Measurements from ENCODE around the gene PCED1A. TPM values are rescaled to one million over a fixed set of nuclear protein-coding genes. Genes with fewer than 3 reads are reported as not detected.

PCED1A gene
- total and polyA plus RNA-seq, 2 of the 8 experiments (the other 6 are each of a cell fraction or from before 2014, with no cell fraction given) = 13.4 to 18.9 TPM

DNA sequence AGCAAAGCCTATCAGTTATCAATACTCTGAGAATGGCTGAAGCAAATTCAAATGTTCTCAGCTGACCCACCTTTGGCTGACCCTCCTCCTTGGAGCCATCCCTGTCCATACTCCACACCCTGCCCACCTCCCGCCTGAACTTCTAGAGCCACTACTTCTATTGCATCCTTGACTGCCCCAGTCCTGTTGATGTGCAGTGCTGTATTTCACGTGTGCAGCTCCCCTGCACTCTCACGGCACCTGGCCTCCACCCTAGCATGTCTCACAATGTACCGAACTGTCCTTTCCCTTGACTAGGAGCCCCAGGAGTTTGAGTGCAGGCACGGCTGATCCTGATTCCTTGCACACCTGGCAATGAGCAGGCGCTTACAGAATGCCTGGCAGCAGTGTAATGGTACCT is 47.0 kb downstream of the PCED1A start:
- Histone ChIP-seq H4K20me1 (replicated peaks in 1 of 2; ENCODE audit: control insufficient read depth in 1 of 2, insufficient read depth in 2 of 2, low read length in 2 of 2) (peaks cover 0 to 6% of the 10 kb centered on the region in 2 experiments), H3K9ac (replicated peaks in 1 of 4; ENCODE audit: extremely low read depth in 1 of 4, low read depth in 3 of 4, low read length in 3 of 4) (no peak overlapping the region), H2AFZ (ENCODE audit: low read length) (no peak overlapping the region), H3K4ac (replicated peaks; ENCODE audit: insufficient read length, low read depth, low read length) (no peak overlapping the region), H2BK120ac (replicated peaks; ENCODE audit: low read depth, low read length) (no peak overlapping the region), H3K4me3 (ENCODE audit: extremely low read depth in 1 of 4, insufficient read depth in 2 of 4, low read depth in 3 of 4, low read length in 4 of 4) (no peak overlapping the region), H3K36me3 (ENCODE audit: control insufficient read depth in 2 of 4, insufficient read depth in 4 of 4, low read length in 3 of 4) (peaks cover 10 to 34% (median 19%) of the 10 kb centered on the region in 4 experiments; a peak in 6 of 8 replicates), H3K23ac (ENCODE audit: insufficient read length) (no peak overlapping the region), H2AK5ac (ENCODE audit: low read depth, low read length) (no peak overlapping the region), H3K79me2 (ENCODE audit: control insufficient read depth in 1 of 2, insufficient read depth in 2 of 2, low read length in 2 of 2) (no peaks in the 10 kb centered on the region), H3K27me3 (replicated peaks in 1 of 4; ENCODE audit: control insufficient read depth in 3 of 4, extremely low read depth in 1 of 4, insufficient read depth in 3 of 4, low read length in 3 of 4) (no peaks in the 10 kb centered on the region; a peak in 1 of 7 replicates), H4K8ac (ENCODE audit: extremely low read depth, insufficient read depth, low read length) (no peak overlapping the region), H3K4me2 (ENCODE audit: insufficient read depth in 1 of 2, low read depth in 2 of 2, low read length in 2 of 2) (no peak overlapping the region), H3K23me2 (ENCODE audit: low read depth, low read length) (no peaks in the 10 kb centered on the region), H2BK5ac (ENCODE audit: low read depth, low read length) (no peak overlapping the region), H2BK12ac (ENCODE audit: low read depth, low read length) (no peak overlapping the region), H2BK15ac (ENCODE audit: low read length) (no peak overlapping the region), H3K14ac (ENCODE audit: insufficient read length) (no peak overlapping the region), H3K79me1 (ENCODE audit: low read depth, low read length) (no peaks in the 10 kb centered on the region), H3K18ac (ENCODE audit: extremely low read depth, low read length) (no peak overlapping the region), H3K9me3 (ENCODE audit: insufficient read depth in 2 of 2, low read depth in 1 of 2, low read length in 1 of 2) (no peaks in the 10 kb centered on the region), H4K91ac (replicated peaks; ENCODE audit: insufficient read length, low read length) (no peak overlapping the region), H3K4me1 (replicated peaks in 1 of 4; ENCODE audit: control insufficient read depth in 3 of 4, insufficient read depth in 4 of 4, low read length in 3 of 4) (no peaks in the 10 kb centered on the region), H3K27ac (ENCODE audit: low read depth, low read length) (no peak overlapping the region), H3K56ac (replicated peaks; ENCODE audit: insufficient read length, low read depth, low read length) (no peak overlapping the region), H4K5ac (ENCODE audit: insufficient read length, low read depth, low read length) (no peak overlapping the region), H2BK20ac (ENCODE audit: low read length) (no peak overlapping the region)
- ChIA-PET CTCF (ENCODE audit: partially characterized antibody) (interaction anchor here (1.4 to 2.8 kb wide), 3 partner anchors 13 to 59 kb away, joined by 4 to 18 read pairs (median 4); no protein-coding TSS in a partner anchor), POLR2A (ENCODE audit: partially characterized antibody) (interaction anchor here (0.9 to 1.5 kb wide), 4 partner anchors 26 to 78 kb away, joined by 3 read pairs; no protein-coding TSS in a partner anchor)
- FAIRE-seq (no peak), DNase-seq (ENCODE audit: low read depth in 1 of 2, low spot score in 2 of 2) (no peak)
- WGBS, 2 experiments (ENCODE audit: extremely low coverage in 1 of 2, insufficient coverage in 1 of 2, insufficient read length in 1 of 2, insufficient replicate concordance in 2 of 2, low coverage in 1 of 2, low lambda C conversion rate in 2 of 2, missing lambda C conversion rate in 1 of 2) = 94% methylated on average over 6 of the region's 6 CpGs; no CpG with 5 or more reads in 1 of the 2 experiments
- no peak for TF ChIP-seq RBBP5 (IDR thresholded peaks at IDR 0.05; ENCODE audit: borderline replicate concordance, low read depth, low read length)
- no peak for TF ChIP-seq CBX5 (IDR thresholded peaks at IDR 0.05; ENCODE audit: low read depth, low read length)
- TF ChIP-seq JUND (IDR thresholded peaks at IDR 0.05; ENCODE audit: low read length) = no peak
- TF ChIP-seq, protein P1, sequence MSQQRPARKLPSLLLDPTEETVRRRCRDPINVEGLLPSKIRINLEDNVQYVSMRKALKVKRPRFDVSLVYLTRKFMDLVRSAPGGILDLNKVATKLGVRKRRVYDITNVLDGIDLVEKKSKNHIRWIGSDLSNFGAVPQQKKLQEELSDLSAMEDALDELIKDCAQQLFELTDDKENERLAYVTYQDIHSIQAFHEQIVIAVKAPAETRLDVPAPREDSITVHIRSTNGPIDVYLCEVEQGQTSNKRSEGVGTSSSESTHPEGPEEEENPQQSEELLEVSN (IDR thresholded peaks at IDR 0.05) = no peak
- TF ChIP-seq SP2 (IDR thresholded peaks at IDR 0.05; ENCODE audit: low read length) = no peak
- TF ChIP-seq CEBPB (IDR thresholded peaks at IDR 0.05; ENCODE audit: low read depth, low read length) = no peak

All from H1 (cell line).